Measurements from ENCODE around the gene SLC24A4.
A peak's percentile ranks its signal among the peaks of the same experiment; 100 is the strongest.

SLC24A4 gene

GRCh38 chr14:92323011-92323915 is at the start of gene SLC24A4:
SLC24A4 (plus strand) TSS chr14:92323165; CDS start chr14:92323831, 666 bp downstream.
- peak in 2 of 3 experiments; percentile 59 to 68 for DNase-seq

GRCh38 chr14:92273166-92273565 is 49.8 kb upstream of the SLC24A4 start:
- peak in 1 of 3 experiments; percentile 26 for DNase-seq

DNA sequence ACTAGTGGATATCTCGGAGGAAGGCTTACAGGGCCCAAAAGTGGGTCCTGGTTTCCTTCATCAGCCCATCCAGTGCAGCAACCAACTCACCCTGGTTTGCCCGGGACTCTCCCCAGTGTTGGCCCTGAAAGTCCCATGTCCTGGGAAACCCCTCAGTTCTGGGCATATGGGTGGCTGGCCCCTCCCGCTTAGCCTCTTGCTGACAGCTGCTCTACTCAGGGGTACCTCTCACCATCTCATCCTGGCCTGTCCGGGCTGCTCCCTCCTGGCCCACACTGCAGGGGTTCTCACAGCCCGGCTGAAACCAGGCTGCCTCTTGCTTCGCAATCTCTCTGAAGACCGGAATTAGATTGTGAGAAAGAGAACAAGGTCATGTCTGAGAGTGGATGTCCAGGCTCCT is 48.9 kb upstream of the SLC24A4 start:
- DNase-seq: no peak

DNA sequence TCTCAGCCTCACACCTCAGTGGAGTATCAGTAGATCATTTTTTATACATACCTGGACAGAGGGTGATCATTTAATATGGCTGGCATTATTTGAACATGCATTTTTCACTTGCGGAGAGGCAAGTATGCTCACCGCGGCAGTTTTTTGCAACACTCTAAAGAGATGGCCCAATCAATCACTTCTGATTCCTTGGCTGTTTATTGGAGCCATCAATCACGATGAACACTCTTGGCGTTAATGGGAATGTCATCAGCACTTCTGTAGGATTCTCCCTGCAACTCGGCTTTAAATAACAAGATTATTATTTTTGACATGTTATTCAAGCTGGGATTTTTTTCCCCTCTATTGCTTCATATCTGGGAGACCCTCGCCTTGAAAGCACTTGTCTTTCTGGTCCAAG is 46.9 kb upstream of the SLC24A4 start:
- peak in 1 of 3 experiments; percentile 45 for DNase-seq

GRCh38 chr14:92277031-92277430 is 45.9 kb upstream of the SLC24A4 start:
- no peak for DNase-seq

GRCh38 chr14:92280554-92281262 is 42.3 kb upstream of the SLC24A4 start:
- DNase-seq: no peak

DNA sequence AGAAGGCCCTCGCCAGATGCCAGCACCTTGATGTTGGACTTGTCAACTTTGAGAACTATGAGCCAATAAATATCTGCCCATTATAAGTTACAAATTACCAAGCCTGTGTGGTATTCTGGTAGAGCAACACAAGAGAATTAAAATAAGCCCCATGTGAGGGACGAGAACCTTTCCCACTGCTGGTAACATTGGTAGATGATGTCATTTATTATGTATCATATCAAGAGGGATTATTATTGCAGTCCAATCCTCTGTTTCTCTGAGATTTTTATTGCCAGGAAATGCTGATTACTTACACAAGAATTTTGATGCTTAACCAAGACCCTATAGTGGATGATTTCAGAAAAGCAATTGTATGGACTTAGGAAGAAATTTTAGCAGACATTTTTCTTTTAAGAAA is 40.3 kb upstream of the SLC24A4 start:
- DNase-seq: no peak

DNA sequence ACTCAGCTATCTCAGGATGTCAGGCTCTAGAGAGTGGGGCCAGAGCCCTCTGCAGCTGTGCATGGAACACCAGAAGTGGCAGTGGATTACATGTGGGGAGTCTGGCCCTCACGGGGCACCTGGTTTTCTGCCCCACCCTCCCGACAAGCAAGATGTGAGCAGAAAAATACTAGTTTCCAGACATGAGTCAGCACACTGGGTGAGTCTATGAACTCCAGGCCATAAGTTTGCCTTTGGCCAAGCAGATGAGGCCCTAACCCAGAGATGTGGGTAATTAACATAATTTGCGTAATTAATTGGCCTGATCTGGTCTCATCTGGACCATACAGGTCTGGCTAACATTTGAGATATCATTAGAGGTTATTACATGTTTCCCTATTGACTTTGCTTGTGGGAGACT is 37.7 kb upstream of the SLC24A4 start:
- no peak for DNase-seq

DNA sequence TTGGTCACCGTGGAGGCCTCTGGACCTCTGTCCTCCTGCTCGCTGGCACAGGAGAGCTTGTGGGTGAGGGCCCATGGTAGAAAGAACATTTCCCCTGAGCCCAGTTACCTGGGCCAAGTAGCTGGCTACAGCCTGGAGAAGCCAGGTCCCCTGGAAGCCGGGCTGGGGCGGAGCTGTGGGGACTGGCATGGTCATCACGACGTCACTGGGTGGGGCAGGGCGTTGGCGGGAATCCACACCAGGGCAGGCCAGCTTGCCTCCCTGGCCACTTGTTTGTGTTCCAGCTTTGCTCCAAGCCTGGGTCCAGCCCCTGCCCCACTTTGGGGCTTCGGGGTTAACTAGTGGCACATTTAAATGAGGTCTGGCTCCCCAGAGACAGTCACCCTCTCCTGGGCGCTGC is 35.0 kb upstream of the SLC24A4 start:
- DNase-seq: no peak

DNA sequence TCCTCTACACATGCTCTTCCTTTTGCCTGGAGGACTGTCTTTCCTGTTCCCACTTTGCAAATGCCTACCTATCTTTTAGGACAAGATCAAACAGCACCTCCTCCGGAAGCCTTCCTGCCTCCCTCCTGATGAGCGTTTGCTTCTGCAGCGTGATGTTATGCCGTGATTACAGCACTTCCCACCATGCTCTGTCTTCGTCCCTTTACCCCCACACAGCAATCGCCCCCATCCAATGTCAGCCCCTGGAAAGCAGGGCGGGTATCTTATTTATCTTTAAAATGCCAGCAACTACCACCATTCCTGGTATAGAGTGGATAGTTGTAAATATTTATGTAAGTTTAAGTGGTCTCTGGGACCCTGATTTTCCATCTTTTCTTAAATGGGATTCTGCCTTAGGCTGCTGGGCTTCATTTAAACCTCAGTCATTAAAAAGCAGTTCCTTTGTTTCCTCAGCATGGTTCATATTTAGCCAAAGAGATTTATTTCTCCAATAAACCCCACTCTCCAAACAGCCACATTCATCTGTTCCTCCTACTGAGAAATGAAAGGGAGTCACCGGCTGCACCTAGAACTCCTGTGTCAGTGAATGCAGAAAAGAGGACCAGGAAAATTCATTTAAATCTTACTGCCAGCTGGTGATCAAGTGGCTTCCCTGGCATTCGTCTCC is 33.8 kb upstream of the SLC24A4 start:
- peak in 1 of 3 experiments; percentile 7 for DNase-seq

DNA sequence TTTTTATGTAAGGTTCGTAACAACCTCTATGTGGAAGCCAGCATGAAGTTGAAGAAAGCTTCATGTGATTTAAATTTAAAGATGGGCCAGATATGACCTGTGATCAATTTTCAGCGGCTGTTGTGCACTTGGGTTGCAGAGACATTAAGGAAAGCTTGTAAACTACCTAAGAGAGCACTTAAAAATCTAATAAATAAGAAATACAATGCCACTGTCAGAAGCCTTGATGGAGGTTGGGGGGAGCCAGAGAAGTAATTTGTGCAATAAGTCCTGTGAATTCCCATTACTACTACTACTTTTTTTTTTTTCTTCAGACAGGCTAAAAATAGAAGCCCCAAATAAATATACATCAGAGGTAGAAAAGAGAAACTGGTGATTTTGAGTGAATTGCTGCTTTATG is 30.3 kb upstream of the SLC24A4 start:
- no peak for DNase-seq

DNA sequence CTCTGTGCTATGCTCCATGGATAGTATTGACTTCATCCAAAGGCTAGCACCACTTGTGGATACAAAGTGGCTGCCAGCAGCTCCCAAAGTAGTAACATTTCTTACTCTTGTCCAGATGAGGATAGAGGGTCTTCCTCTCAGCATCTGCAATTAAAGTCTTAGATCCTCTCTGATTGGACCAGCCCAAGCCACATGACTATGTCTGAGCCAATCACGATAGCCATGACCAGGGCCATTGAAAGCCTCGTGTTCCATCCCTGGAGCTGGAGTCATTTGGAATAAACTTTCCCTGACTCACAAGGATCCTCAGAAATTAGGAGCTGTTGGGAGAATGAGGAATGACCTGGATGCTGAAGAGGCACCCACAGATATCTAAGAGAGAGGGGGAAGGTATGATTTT is 28.5 kb upstream of the SLC24A4 start:
- DNase-seq: no peak

- no peak for DNase-seq
These were observed 25.0 kb upstream of the SLC24A4 start for GRCh38 chr14:92297818-92298595.

DNA sequence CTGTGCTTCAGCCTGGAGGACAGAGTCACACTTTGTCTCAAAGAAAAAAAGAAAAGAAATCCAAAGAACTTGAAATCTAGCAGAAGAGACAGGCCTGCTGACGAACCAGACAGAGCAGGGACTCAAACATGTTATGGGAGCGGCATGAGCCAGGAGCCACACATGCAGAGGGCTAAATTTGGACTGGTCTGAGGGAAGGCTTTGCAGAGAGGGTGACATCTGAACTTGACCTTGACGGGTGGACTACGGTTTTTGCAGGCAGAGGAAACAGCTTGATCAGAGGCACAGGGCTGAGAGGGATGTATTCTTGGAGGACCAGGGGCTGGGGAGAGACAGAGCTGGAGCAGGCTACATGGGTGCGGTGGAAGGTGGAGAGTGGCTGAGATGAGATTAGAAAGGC is 20.5 kb upstream of the SLC24A4 start:
- DNase-seq: no peak

DNA sequence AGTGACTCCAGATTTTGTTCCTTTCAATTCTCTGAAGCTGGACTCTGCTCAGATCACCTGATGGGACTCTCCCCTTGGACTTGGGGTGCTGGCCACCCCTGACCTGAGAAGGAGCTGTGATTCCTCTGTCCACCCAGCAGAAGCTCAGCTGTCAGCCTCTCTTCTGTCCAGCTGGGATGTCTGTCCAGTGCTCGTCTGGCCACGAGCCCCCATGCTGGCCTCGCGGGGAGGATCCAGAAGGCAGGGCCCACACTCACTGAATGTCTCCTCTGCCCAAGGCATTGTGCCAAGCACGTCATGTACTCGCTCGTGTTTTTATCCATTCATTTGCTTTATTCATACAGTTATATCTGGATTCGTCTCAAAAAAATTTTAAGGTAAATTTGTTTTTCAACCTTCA is 14.2 kb upstream of the SLC24A4 start:
- DNase-seq: no peak

DNA sequence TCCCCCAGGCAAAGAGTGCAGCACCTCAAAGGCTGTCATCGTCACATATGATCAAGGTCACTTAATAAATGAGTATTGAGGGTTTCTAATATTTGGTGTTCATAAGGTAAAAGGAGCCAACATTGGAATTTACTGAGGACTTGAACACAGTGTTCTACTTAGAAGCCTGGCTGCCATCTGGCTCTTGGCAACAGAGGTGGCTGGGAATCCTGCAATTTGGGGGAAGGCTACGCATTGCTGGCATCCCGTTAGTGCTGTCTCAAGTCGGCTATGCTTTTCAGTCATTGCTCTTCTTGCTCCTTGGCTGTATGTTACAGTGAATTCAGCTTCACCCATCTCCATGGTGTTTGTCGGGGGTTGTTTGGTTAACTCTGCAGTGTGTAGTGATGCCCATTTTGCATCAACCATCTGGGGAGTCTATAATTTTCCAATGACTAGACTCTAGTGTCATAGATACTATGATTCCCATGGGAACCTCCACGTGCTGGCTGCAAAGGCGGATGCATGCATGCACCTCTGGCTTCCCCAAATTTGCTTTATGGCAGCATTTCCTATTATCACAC is 12.9 kb upstream of the SLC24A4 start:
- DNase-seq: no peak

DNA sequence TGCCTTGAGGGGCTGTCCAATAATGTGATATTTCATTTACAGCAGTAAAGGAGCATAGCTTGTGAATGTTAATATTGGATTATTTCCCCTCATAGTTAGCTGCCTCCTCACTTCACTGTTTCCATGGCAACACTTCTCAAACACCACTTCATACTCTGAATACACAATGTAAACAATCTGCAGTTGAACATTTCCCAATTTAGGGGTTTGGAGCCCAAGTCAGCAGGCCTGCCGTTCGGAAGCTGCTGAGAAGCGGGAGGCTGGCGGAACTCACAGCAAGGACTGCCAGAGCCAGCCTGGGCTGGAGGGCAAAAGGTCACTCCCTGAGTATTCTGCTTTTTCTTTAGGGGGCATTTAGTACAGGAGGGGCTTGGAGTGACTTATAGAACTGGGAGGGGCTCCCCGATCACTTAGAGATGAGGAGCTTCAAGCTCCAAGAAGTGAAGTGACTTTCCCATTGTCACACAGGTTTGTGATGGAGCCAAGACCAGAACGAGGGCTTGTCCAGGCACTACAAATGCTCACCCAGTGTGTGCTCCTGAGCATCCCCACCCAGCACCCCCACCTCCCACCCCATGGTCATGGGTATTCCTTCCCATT is 12.1 kb upstream of the SLC24A4 start:
- peak in 1 of 3 experiments; percentile 16 for DNase-seq

DNA sequence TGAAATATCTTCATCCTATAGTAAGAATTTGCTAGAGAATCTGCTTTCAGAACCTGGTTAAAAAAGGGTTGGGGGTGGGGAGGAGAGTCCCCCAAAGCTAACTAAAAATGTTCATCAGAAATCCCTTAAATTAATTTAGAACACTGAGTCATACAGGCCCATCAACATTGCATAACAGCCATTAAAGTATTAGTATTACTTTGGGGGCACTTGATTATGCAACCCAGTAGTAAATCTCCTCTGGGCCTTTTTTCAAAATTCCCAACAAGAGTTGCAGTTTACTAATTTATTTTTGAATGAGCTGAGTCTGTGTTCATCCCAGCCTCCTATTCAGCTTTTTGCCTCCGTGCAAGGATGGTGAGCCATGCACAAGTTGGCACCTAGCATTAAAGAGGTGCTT is 8.8 kb upstream of the SLC24A4 start:
- no peak for DNase-seq

- DNase-seq: no peak
These were observed 7.7 kb upstream of the SLC24A4 start for GRCh38 chr14:92315050-92315805.

DNA sequence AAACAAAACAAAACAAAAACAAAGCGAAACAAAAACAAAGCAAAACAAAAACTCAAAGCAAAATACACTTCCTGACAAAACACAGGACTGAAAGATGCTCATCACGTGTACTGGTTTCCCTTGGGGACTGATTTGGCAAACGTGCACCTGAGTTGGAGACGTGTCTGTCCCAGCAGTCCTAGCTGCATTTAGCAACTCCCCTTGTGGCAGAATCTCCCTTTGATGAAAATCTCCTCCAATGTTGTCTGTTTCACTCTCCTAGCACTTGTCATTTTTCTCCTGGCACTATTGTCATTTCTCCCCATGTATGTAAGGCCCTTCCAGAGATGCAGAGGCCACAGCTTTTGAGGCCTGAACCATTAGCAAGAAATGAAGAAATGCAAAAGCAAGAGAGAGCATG is 6.8 kb upstream of the SLC24A4 start:
- no peak for DNase-seq

- no peak for DNase-seq
These were observed 6.0 kb upstream of the SLC24A4 start for GRCh38 chr14:92316937-92317336.
